HG03558 (cell line): ENCODE data around the gene FAM13A.
A peak's percentile ranks its signal among the peaks of the same experiment; 100 is the strongest.

Experiments
- ATAC-seq: cut with Tn5 transposase; IDR thresholded peaks from one replicate; pipeline ENCODE4 v1.9.1; 2021; ENCODE audit warnings: moderate number of reproducible peaks; ENCODE audit not compliant: unreplicated experiment; ENCODE audit errors: extremely low read depth

Gene FAM13A

GRCh38 chr4:88796545-88796944 lies 260.4 kb downstream of the FAM13A start:
- no peak for ATAC-seq

DNA sequence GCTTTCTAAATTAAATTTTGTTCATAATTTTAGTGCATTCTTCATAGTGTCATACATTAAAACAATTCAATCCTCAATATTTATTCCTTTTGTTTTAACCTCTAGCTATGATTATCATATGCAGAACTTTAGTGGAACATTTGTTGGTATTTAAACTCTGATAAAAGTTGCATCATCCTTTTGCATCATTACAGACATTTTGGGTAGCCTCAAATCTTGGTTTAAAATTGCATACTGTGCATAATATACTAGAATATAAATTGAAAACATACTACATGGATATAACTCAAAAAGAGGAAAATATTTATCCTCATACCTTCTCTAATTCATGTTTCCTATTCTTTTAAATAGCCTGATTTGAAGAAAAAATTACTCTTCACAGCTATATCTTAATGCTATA lies 262.0 kb downstream of the FAM13A start:
- no peak for ATAC-seq

DNA sequence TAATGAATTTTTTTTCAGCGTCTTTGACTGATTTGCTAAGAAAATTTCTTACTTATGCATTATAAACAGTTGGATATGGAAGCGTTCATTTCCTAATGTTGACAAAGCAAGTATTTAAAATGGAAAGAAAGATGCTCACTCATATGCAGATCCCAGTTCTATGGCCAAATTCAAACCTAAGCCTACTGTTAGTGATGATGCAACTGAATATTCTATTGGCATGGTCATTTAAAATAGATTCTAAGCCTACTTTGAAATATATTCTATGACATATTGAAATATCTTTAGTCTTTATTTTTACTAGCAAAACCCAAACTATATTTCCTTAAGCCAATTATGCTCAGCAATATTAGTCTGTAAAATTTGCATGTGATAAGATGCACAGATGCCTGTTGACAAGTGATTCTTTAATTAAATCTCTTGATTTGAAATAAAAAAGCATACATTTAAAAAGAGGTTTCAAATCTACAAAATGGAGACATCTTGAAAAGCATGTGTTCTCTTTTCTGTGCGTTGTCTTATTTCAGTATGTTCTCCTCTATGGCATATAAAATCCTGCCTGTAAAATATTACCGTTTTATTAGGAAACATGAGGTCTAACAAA lies 262.8 kb downstream of the FAM13A start:
- no peak for ATAC-seq

GRCh38 chr4:88793475-88793874 lies 263.5 kb downstream of the FAM13A start:
- no peak for ATAC-seq

GRCh38 chr4:88792821-88793220 lies 264.2 kb downstream of the FAM13A start:
- ATAC-seq: no peak

DNA sequence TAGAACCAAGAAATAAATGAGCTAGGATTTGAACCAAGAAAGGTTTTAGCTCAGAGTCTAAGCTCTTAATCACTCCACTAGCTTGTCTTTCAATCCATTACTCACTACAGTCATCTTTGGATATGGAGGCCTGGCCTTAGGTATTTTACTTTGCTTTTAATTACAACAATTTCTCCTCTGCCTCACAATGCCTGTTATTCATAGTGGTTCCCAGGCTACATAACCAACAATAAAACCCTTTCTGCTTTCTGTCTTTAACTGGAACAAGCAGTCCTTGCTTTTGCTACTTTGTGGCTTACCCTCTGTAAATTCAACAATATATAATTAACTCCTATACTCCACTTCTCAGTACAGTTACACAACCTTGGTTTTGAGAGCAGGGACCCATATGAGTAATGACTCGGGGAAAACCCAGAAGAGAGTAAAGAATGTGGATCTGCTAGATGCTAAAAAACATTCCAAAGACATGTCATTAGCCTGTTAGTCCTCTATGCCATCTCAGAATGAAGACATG lies 264.7 kb downstream of the FAM13A start:
- ATAC-seq: peak; percentile 87

DNA sequence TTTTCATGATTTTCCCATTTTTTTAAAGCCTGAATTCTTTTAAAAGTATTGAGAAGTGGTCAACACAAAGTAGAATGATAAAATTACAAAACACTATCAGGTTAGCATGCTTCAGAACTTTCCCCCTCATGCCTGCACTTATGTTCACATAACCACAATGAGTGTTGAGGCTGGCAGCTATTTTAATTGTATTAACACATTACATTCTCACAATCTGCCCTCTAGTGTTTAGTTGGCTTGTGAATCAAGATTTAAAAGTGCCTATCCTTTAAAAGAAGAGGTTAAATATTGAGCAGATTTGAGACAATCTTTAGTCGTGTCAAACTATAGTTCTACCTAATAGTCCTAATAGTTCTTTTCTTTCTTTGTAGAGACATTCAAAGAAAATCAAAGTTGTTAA lies 265.7 kb downstream of the FAM13A start:
- ATAC-seq: no peak

DNA sequence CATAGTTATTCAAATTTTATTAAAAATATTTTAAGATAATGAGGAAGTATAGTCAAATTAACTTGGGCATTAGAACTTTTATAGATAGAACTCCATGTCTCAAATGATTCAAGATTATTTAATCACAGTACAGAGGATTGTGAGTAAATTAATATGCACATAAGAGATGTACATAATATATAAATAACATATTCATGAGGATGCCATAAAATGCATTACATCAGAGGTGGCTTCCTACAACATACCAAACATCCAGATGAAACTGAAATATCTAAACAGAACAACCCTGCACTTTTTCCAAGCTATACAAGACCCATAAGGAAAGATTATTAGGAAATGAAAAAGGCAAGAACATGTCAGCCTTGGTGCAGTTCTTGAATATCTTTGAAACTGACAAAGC lies 268.1 kb downstream of the FAM13A start:
- ATAC-seq: no peak

DNA sequence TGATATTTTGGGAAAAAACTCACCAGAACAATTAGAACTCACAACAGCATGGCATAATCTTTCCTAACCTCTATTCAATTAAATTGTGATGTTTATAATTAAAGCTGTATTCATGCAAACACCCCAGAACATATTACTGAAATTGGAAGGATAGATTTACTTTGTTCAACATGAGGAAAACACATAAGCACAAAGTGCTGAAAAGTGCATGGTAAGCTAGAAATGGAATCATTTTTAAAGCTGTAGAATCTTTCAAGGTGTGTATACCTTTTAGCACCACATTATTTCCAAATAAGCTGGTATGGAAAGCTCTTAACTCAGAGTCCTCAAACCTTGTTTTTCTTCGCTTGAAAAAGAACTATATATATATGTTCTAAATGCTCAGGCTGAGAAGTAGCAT lies 268.6 kb downstream of the FAM13A start:
- no peak for ATAC-seq

DNA sequence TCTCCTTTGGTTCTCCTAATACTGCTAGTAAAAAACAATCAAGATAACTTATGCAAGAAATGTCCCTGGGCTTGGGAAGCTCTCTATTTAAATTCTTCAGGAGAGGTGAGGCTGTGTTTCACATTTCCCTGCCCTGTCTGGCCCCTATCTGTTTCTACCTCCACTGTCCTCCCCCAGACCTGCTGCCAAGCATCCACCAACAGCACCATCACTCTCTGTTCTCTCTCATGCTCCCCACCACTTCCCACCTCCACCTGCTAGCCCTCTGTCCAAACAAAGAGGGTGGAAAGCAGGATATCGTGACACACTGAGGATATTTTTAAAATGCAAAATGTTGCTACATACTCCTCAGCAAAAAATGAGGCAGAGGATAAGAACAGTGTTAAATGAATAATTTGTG lies 271.0 kb downstream of the FAM13A start:
- no peak for ATAC-seq

DNA sequence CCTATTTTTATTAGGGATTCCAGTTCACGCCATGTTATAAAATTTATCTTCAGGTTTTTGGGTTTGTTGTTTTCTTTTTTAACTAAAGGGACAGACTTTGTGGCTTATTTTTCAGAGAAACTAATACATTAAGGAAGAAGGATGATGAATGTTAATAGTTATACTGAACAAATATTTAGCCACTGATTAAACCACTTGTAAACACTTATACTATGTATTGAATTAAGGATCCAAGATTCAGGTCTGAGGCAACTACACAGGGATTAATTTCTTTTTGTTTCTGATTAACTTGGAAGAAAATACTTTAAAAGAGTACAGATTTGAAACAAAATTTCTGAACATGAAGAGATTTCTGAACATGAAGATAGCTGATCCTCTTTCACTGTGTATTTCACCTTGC lies 276.6 kb downstream of the FAM13A start:
- no peak for ATAC-seq

- ATAC-seq: no peak
Observed at GRCh38 chr4:88779431-88779830, 277.6 kb downstream of the FAM13A start.

GRCh38 chr4:88775529-88775928 lies 281.5 kb downstream of the FAM13A start:
- ATAC-seq: no peak

DNA sequence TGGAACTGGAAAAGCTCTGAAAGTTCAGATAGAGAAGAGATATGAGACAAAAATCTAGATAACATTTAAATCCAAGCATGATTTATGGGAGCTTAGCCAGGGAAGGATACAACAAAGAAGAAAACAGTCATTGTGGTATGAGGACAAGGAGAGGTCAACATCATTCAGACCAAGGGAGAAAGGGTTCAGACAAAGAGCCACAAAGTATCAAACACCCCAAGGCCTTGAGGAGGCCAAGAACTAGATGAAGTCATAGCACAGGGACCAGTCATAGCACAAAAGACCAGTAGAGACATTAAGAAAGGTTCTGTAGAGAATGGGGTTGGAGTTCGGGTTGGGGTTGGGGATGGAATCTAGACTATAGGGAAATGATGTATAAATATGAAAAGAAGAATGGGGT lies 282.0 kb downstream of the FAM13A start:
- ATAC-seq: no peak

DNA sequence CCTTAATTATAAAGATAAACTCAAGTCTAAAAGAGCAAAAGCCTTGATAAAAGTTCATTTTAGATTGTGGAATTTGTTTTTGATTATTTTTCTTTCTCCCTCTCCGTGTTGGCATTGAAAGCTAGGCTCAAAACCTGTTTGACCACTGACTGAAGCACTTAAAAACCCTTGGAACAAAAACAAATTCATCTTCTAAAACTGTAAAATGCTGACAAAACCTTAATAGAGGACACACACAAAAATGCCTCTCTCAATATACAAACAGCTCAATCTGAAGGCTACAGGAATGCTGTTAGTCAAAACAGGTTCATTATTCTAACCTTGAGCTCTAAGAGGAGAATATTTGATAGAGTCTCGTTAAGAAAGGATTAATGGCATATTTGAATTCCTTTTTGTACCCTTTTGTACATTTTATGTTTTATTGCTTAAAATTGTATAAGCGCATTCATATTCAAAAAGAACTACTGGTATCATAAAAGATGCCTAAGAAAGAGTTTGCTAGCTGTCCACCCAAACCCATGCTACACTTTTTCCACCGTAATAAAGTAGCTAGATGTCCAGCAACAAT lies 285.0 kb downstream of the FAM13A start:
- ATAC-seq: no peak

DNA sequence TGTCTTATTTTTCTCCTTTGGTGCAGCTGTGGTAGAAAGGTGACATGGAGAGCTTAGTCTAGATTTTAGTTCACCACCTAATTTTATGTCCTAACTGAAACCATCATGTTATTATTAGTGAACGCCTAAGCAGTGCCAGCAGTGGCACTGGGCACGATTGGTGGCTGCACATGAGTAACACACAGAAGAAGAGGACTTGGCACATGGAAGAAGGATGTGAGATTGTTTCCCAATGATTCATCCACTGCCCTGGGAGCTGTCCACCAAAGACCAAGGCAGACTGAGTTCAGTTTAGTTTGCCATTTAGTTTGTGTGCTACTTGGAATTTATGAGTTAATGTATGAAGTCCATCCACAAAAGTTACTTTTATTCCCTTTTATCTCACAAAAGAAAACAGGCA lies 291.3 kb downstream of the FAM13A start:
- ATAC-seq: no peak

GRCh38 chr4:88763075-88763474 lies 293.9 kb downstream of the FAM13A start:
- no peak for ATAC-seq

- ATAC-seq: no peak
Observed at GRCh38 chr4:88761861-88762523, 295.0 kb downstream of the FAM13A start.

- no peak for ATAC-seq
Observed at GRCh38 chr4:88761342-88761741, 295.6 kb downstream of the FAM13A start.

GRCh38 chr4:88759895-88760290 lies 297.1 kb downstream of the FAM13A start:
- no peak for ATAC-seq

DNA sequence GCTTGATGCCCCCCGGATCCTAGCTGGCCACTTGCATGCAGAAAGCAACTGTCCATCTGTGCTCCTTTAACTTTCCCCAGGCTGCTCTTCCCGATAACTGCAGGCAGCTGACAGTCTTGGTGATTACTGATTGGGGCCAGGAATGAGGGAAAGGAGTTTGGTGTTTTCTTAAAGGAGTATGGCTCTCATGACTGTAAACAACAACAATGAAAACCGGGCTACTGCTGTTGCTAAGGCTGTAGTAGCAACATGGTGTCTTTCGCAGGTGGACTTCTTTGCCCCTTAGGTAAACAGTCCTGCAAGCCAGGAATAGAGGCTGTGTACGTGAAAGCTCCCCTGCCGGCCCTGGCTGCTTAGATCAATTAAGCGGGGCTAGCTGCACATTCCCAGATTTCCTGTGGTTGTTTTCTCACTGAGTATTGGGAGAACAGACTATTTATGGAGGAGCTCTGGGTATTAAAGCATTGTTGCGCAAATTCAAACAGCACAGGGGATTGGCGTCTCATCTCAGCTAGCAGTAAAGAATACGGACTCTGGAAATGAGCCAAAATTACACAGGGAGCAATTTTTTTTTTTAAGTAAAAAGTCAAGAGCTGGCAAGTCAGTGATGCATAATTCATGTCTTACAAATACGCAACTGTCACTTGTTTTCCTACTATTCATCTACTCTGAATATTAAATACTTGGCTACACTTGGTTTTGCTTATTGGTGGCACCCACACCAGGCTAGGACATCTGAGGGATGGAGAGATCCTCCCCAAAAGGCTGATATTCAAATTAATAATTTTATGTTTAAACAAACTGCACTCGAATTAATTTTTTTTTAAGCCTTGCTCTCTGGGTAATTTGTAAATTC lies 297.7 kb downstream of the FAM13A start:
- ATAC-seq: no peak
